ENCODE results near the gene CLRN2.
"Not testable (repeated sequence)": the region's sequence is repeated elsewhere in the genome, so short reads cannot be mapped to it uniquely, and the experiment has no call there.

CLRN2 gene

GRCh38 chr4:17510582-17510981 is 4.4 kb upstream of the CLRN2 start:
- DNase-seq: no peak

GRCh38 chr4:17511051-17511450 is 3.9 kb upstream of the CLRN2 start:
- no peak for DNase-seq

DNA sequence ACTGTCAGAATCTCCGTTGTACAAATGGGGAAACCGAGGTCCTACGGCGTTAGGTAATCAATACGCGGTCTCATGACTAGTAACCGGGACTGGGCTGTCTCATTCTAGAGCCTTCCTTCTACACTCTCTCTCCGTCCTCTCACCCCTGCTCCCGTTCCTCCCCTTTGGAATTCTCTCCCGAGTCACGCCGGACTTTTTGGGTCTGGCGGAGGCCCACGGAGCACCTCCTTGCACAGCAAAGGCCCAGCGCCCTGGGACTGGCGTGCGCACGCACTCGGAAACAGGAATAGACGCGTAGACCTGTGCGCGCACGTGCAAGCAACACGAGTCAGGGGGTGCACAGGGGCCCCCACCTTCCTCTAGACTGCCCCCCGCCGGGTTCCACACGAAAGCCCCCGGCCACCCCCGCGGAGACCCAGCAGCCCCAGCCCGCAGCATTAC is 3.4 kb upstream of the CLRN2 start:
- DNase-seq: no peak

DNA sequence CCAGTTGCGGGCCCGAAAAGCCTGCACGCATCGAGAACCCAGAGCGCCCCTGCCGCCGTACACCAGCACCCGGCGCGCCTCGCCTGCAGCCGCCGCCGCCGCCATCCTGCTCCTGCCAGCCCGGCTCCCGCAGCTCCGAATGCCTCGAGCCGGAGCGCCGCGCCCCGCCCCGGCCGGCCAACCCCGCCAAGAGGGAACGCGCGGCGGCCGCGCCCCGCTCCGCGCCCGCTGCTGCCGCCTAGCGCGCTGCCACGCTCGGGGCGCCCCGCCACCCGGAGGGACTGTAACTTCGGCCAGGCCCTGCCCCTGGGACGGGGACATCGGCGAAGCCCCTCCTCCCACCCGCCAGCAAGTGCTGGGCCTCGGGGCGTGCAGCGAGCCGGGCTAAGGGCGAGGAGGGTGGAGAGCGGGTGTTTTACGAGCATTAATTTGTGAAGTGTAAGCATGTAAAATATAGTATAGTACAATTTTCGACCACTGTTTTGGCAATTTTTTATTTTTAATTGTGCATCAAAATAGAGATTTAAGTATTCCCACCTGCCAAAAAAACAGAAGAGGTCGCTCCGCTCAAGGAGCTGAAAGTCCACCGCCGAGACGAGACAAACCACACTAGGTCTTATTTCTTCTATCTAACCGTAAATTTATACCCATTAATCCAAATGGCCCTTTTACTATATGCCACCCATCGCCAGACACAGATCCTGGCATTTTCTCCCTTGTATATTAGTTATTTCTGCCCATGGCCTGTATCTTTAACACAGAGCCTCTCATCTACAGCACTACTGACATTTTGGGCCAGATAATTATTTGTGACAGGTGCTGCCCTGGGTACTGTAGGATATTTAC is 2.8 kb upstream of the CLRN2 start, which contains the start of gene QDPR:
Gene QDPR, minus strand, starts transcription at position 141 of the 846 bp plus-strand sequence. Its CDS starts 36 bp downstream, at position 105.
- peak; percentile 61 for DNase-seq

DNA sequence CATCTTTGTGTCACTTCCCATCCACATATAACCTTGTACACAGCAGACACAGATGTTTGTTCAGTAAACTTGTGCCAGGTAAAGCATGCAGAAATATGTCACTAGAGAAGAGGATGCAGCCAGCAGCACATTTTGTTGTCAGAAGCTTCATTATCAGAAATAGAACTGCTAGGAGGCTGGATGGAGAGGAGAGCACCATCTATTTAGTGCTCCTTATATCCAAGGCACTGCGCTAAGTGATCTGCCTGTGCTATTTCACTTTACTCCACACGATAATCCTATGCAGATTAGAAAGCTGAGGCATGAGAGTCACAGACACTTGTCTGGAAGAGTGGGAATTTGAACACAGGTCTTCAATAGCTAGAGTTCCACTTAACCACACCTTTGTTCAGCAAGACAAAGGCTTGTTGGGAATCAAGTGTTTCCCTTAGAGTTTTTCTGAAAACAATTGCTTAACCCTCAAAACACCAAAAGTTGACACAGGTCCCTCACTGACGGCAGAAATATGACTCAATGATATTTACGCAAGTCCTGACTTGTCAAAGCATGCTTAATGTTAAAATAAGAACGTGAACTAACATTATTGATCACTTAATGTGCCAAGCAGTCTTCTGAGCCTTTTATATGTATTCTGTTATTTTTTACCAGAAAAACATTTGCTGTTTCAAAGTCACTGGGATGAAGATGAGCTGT is 1.8 kb upstream of the CLRN2 start:
- no peak for DNase-seq

DNA sequence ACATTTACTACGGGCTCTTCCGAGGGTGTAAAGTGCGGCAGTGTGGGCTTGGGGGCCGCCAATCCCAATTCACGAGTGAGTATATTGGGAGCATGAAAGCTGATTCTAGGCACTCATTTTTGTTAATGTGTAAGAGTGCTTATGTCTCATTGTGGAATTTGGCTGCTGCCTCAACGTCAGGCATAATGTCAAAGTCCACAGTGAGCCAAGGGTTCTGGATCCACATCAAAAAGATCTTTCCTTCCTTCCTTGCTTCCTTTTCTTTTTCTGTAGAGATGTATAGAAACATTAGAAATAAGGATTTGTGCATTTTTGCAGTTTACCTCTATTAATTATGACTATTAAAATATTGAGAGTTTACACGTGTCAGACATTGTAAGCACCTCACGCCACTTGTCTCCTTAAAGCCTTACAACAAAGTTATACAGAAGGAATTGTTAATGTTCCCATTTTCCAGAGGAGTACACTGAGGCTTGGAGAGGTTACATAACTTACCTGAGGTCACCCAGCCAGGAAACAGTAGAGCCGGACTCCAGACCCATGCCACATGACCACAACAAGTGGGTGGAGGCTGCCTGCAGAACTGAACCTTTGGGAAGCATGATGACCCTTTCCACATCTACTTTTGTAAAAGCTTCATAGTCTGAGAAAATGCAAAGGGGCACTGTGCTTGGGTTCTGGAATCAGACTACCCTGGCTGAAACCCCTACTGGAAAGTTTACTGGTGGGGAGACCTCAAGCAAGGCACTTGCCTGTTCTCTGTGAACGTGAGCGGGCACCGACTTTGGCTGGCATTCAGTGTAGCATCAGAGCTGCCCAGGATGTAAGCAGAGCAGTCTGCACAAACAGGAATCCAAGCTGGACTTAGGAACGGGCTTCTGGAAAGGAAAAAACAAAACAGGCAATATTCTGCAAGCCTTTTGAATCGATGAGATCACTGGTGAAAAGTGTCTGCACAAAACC is 761 bp downstream of the CLRN2 start:
- no peak for DNase-seq

DNA sequence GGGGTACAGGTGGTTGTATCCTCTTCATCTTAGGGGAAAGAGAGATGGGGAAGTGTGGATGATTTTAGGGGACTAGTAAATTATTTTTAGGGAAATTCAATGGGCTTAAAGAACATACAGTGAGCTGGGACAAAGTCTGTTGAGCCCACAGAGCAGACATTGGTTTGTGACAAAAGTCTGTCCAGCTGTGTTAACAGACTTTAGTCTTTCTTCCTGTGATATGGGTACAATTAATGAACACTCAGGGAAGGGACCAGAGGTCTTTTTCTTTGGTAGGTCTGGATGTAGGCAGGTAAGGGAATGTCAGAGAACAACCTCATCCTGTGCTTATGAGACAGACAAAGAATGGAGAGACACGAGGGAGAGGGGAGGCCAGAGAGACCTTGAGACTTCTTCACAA is 2.0 kb downstream of the CLRN2 start:
- no peak for DNase-seq

DNA sequence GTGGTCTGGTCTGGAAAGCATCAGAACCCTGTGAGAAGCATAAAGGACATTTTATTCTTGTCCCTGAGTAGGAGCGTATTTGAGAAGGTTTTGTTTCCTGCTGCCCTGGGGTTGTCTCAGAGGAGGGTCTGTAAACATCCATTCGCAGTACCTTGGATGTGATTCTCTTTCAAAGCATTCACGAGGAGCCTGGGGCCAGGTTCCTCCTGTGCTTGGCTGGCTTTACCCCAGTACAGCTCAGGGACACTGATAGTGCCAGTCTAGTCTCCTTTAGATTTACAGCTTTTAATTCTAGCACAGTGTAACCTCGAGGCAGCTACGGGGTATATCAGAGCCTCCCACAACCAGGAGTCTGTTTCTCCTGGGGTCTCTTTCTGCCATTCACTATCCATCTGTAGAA is 2.7 kb downstream of the CLRN2 start:
- DNase-seq: no peak

- no peak for DNase-seq
These were observed 6.6 kb downstream of the CLRN2 start for GRCh38 chr4:17521595-17521994.

DNA sequence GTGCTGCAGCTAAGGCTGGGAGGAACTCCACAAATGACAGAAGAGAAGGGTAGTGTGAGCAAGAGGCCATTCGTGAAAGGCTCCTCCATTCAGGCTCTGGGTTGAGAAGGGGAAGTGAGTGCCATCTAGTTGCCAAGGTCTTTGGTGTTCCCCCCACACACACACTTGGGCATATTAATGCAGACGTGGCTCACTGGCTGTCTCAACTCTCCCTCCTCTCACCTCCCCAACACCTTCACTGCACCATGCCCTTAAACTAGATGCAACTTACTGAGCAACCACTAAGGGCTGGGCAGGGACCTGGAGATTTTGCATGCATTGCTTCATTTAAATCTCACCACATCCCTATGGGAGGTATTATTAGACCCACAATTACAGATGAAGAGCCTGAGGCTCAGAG is 8.7 kb downstream of the CLRN2 start:
- no peak for DNase-seq

- no peak for DNase-seq
These were observed 11.9 kb downstream of the CLRN2 start for GRCh38 chr4:17526695-17527477.

- DNase-seq: no peak
These were observed 13.7 kb downstream of the CLRN2 start for GRCh38 chr4:17528551-17529165.

- DNase-seq: no peak
These were observed 16.7 kb downstream of the CLRN2 start for GRCh38 chr4:17531538-17532285.

GRCh38 chr4:17534705-17535104 is 19.7 kb downstream of the CLRN2 start:
- no peak for DNase-seq

DNA sequence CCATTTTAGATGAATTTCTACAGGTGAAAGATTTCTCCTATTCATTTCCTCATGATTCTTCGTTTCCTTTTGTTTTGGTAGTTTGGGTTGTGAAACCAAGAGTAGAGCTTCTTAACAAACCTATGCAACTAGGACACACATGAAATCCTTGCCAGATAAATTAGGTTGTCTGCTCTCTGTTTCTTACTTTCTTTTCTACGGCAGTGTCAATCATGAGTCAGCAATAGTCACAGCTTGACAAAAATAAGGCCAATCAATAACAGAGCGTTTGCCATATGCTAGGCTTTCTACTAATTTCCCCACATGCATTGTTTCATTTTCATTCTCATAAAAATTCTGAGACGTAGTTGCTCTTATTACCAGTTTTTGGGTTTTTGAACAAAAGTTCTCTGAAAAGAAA is 20.3 kb downstream of the CLRN2 start:
- no peak for DNase-seq

DNA sequence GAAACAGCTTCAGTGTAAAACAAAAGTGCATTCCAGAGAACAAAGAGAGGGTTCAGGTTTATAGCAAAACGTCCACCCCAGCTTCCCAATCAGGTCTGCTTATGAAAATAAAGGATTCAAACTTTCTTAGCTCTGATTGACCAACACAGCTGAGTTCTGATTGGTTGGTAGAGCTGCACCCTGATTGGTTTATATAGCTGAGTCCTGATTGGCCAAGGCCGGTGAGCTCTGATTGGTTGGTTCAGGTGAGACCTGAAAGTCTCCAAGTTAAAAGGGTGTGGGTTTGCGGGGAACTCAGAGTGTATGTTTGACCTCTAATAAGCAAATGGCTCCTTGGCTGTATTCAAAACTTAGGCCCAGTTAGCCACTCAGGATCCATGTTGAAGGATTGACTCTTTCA is 20.9 kb downstream of the CLRN2 start:
- no peak for DNase-seq

DNA sequence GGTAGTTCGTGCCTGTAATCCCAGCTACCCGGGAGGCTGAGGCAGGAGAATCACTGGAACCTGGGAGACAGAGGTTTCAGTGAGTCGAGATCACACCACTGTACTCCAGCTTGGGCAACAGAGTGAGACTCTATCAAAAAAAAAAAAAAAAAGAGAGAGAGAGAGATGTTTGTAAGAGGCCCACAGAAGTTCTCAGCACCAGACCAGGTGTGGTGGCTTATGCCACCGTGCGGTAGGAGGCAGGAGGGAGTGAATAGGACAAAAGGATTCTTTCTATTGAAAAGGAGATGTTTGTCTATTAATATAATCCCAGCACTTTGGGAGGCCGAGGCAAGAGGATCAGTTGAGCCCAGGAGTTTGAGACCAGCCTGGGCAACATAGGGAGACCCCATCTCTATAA is 22.1 kb downstream of the CLRN2 start:
- not testable (repeated sequence) for DNase-seq

GRCh38 chr4:17544205-17544604 is 29.2 kb downstream of the CLRN2 start:
- DNase-seq: no peak

DNA sequence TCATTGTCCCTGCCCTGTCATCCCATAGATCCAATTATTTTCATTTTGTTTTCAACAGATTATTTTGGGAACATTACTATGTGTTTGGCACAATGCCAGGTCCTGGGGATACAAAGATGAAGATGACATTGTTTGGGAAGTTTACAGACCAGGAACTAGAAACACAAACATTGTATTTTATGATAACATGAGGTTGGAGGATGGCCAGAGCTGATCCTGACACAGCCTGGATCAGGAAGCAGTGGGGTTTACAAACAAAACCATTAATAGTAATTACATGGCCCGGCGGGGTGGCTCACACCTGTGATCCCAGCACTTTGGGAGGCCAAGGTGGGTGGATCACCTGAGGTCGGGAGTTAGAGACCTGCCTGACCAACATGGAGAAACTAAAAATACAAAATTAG is 29.9 kb downstream of the CLRN2 start:
- no peak for DNase-seq

- DNase-seq: no peak
These were observed 30.6 kb downstream of the CLRN2 start for GRCh38 chr4:17545374-17546140.
